Ovary (tissue), 9 donors: ENCODE results near the gene ITPK1. TPM values are rescaled to one million over a fixed set of nuclear protein-coding genes. Genes with fewer than 3 reads are reported as not detected.

Experiments used
- DNase-seq, 5 donors: peaks; one replicate each; pipeline ENCODE4 v3.0.0-alpha.2; 2019 to 2020
- H3K27ac ChIP-seq, 2 donors: fragments of 200-600 bp; one replicate each; pipeline versions ENCODE4 v1.5.1 to v1.8.0; 2019 to 2022
- H3K27me3 ChIP-seq: fragments of 200-600 bp; one replicate; pipeline ENCODE4 v1.8.0; 2022
- H3K36me3 ChIP-seq: fragments of 200-600 bp; sonication (generic); one replicate; pipeline ENCODE4 v1.5.1; 2019
- H3K4me1 ChIP-seq: one replicate; pipeline ENCODE4 v1.8.1; 2013; ENCODE audit warnings: mild to moderate bottlenecking, moderate library complexity; ENCODE audit not compliant: insufficient read depth
- H3K4me3 ChIP-seq: fragments of 200-600 bp; sonication (generic); one replicate; pipeline ENCODE4 v1.5.1; 2017
- H3K9me3 ChIP-seq, 2 donors: fragments of 200-600 bp in 1 of 2; sonication (generic) in 1 of 2; one replicate each; pipeline versions ENCODE4 v1.5.1 to v1.8.1; 2013 to 2019; ENCODE audit warnings: mild to moderate bottlenecking in 1 of 2, moderate library complexity in 1 of 2
- CTCF ChIP-seq, 3 donors: fragments of 450-650 bp in 2 of 3; fragments of 200-600 bp in 1 of 3; IDR thresholded peaks; one replicate each; pipeline versions ENCODE4 v1.5.1 to v1.8.0; 2016 to 2022; ENCODE audit warnings: antibody characterized with exemption in 3 of 3, mild to moderate bottlenecking in 1 of 3
- EP300 ChIP-seq: sonication (generic); formaldehyde crosslinking; IDR thresholded peaks from one replicate; pipeline ENCODE4 v1.6.1; 2017; ENCODE audit warnings: antibody characterized with exemption
- POLR2A ChIP-seq: fragments of 450-650 bp; IDR thresholded peaks from one replicate; pipeline ENCODE4 v1.6.1; 2017; ENCODE audit warnings: antibody characterized with exemption, mild to moderate bottlenecking, moderate library complexity
- WGBS, 3 donors: extraction: QIAGEN DNeasy Blood & Tissue Kit in 1 of 3; methylation state at CpG; one replicate each; pipeline versions ENCODE4 v1.1.5 to v1.1.7; 2013 to 2017; 5-methylcytosine and 5-hydroxymethylcytosine counted together
- intact Hi-C, 4 donors: fragments of 100-400 bp; cut with DNase I; formaldehyde crosslinking; loops; one replicate each; pipeline versions ENCODE4 v1.11.0 to v1.15.1; 2022 to 2023
- polyA plus RNA-seq, 2 donors: library from polyadenylated mRNA; stranded (reverse); fragments of 200-250 nt in 1 of 2; fragments of 350-450 nt in 1 of 2; fragmentation: Illumina TruSeq in 1 of 2; extraction: RNeasy Lipid Tissue Mini Kit (QIAGEN cat#74804) in 1 of 2; gene quantifications; one replicate each; pipeline ENCODE4 v1.2.3, GENCODE V29; 2013 to 2014
- total RNA-seq, 7 donors: library from RNA; depleted of rRNA in 2 of 7; stranded (reverse); fragments of >200 nt in 2 of 7; fragmentation: NEBNext Ultra II Directional in 3 of 7; extraction: Animal tissue kit (Norgen Biotek cat#: 25700) in 3 of 7; gene quantifications; one replicate each; pipeline versions ENCODE4 v1.1.0 to v1.2.4, GENCODE V29; 2016 to 2023
- donor health status: DM: no; HTN: no; CAD: no; lungs with moderate emphysema.
- donor health status: DM: no; HTN: no; CAD: no.
- donor health status: Bipolar disorder and iron deficiency.
- donor health status: DM: yes; HTN: yes; CAD: no.
- donor health status: DM: no; HTN: no; CAD: no.
- donor health status: DM: yes; HTN: yes; CAD: no.

Gene ITPK1
- total and polyA plus RNA-seq, 9 donors, result 23.6 to 57.8 (median 49.3) TPM

DNA sequence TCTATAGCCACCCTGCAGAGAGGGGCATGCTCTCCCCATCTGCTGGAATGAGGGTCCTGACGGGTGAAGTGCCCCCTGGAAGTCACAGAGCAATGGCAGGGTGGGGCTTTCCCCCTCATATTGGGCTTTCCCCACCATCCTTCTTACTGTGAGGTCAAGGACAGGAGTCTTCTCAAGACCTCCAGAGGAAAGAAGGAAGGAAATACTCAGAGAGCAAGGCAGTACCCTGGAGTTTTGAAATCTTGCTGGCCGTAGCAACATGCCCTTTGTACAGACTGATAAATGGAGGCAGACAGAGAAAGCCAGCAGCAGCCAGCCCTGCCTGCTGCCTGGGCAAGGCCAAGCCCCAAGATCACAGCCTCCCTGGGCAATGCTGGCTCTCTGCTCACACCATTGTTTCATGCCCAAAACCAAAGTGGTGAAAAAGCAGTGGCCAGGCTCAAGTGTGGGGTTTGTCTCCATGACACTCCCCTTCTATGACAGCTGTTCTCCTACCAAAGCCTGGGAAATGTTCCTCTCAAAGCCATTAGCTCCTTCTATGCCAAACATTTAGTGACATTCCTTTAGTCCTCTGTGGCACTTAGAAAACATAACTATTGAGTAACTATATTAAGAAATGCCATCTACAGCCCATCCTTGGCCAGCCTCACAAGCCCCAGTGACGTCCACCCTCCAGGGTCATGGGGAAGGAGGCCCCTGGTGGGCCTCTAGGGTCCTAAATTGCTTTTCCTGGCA lies 13.2 kb upstream of the ITPK1 start:
- Histone ChIP-seq H3K36me3 (no peaks in the 10 kb centered on the region), H3K4me3 (no peak overlapping the region), H3K27me3 (no peaks in the 10 kb centered on the region), H3K9me3 (no peaks in the 10 kb centered on the region), H3K4me1 (no peaks in the 10 kb centered on the region), H3K27ac (no peak overlapping the region)
- intact Hi-C loops, result no loop called here
- DNase-seq, result no peak
- no peak for TF ChIP-seq EP300
- no peak for TF ChIP-seq POLR2A
- no peak for TF ChIP-seq CTCF (IDR thresholded peaks at IDR 0.05)
- WGBS, 3 donors, result 32 to 48% (median 37%) methylated on average over 3 of the region's 3 CpGs

DNA sequence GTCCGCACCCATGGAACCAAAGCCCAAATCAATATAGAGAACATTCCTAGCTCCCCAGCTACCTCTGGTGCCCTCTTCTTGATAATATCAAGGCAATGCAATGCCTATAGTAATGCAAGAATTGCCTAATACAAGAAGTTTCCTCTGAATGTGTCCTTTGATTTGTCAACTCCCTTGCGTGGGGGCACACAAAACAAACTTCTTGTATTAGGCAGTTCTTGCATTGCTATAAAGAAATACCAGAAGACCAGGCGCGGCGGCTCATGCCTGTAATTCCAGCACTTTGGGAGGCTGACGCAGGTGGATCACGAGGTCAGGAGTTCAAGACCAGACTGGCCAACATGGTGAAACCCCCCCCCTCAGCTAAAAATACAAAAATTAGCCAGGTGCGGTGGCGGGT lies 10.4 kb upstream of the ITPK1 start:
- WGBS, 3 donors, result 86 to 92% (median 90%) methylated on average over 9 of the region's 9 CpGs
- H3K4me1 ChIP-seq, result no peaks in the 10 kb centered on the region
- no peak for TF ChIP-seq POLR2A
- TF ChIP-seq EP300, result no peak
- TF ChIP-seq CTCF (IDR thresholded peaks at IDR 0.05), result no peak
- H3K27ac ChIP-seq, result no peak overlapping the region
- no peak for DNase-seq
- no peaks in the 10 kb centered on the region for H3K36me3 ChIP-seq
- no peaks in the 10 kb centered on the region for H3K9me3 ChIP-seq
- H3K27me3 ChIP-seq, result no peaks in the 10 kb centered on the region
- intact Hi-C loops, result no loop called here
- no peak overlapping the region for H3K4me3 ChIP-seq

GRCh38 chr14:93122826-93123225 lies 7.1 kb upstream of the ITPK1 start:
- Histone ChIP-seq H3K9me3 (no peaks in the 10 kb centered on the region), H3K36me3 (no peaks in the 10 kb centered on the region), H3K27me3 (no peaks in the 10 kb centered on the region), H3K27ac (no peak overlapping the region), H3K4me1 (no peaks in the 10 kb centered on the region), H3K4me3 (no peak overlapping the region)
- no peak for TF ChIP-seq POLR2A
- TF ChIP-seq EP300, result no peak
- TF ChIP-seq CTCF (IDR thresholded peaks at IDR 0.05), result no peak
- 80 to 85% (median 84%) methylated on average over 6 of the region's 6 CpGs for WGBS, 3 donors
- no peak for DNase-seq
- intact Hi-C loops, result no loop called here

GRCh38 chr14:93121030-93121834 lies 5.5 kb upstream of the ITPK1 start:
- Histone ChIP-seq H3K27me3 (no peaks in the 10 kb centered on the region), H3K27ac (no peak overlapping the region), H3K4me3 (no peak overlapping the region), H3K36me3 (no peaks in the 10 kb centered on the region), H3K4me1 (no peaks in the 10 kb centered on the region), H3K9me3 (no peaks in the 10 kb centered on the region)
- no peak for DNase-seq
- intact Hi-C loops, result no loop called here
- WGBS, 3 donors, result 44 to 47% (median 46%) methylated on average over 5 of the region's 5 CpGs
- TF ChIP-seq EP300 (no peak), CTCF (IDR thresholded peaks at IDR 0.05) (no peak), POLR2A (no peak)
